Transverse colon (tissue), 4 donors: ENCODE results near the gene KCNQ2. TPM values are rescaled to one million over a fixed set of nuclear protein-coding genes. Genes with fewer than 3 reads are reported as not detected.

ENCODE experiments used
- DNase-seq: peaks from one replicate; pipeline ENCODE4 v3.0.0-alpha.2; 2019
- H3K27ac ChIP-seq, 4 donors: fragments of 200-600 bp; sonication (generic); 2 replicates each; pipeline ENCODE4 v1.5.1; 2016 to 2018; ENCODE audit warnings: inconsistent platforms in 4 of 4
- H3K27me3 ChIP-seq: fragments of 200-600 bp; sonication (generic); 2 replicates; pipeline ENCODE4 v1.5.1; 2017; ENCODE audit warnings: inconsistent platforms
- H3K36me3 ChIP-seq, 4 donors: fragments of 200-600 bp; sonication (generic); 2 replicates each; pipeline ENCODE4 v1.5.1; 2017 to 2019; ENCODE audit warnings: inconsistent platforms in 4 of 4
- H3K4me1 ChIP-seq, 4 donors: fragments of 200-600 bp; sonication (generic); 2 replicates each; pipeline ENCODE4 v1.5.1; 2017 to 2020; ENCODE audit warnings: inconsistent platforms in 4 of 4
- H3K4me3 ChIP-seq, 4 donors: fragments of 200-600 bp; sonication (generic); 1 replicate in 1 of 4; 2 replicates in 3 of 4; pipeline versions ENCODE4 v1.5.1 to v1.6.1; 2017 to 2019; ENCODE audit warnings: inconsistent platforms in 4 of 4
- H3K9me3 ChIP-seq, 2 donors: fragments of 200-600 bp; sonication (generic); 2 replicates each; pipeline ENCODE4 v1.5.1; 2017 to 2019; ENCODE audit warnings: inconsistent platforms in 2 of 2
- EP300 ChIP-seq: sonication (generic); formaldehyde crosslinking; IDR thresholded peaks from one replicate; pipeline ENCODE4 v1.6.1; 2017; ENCODE audit warnings: antibody characterized with exemption, low read depth
- POLR2A ChIP-seq: fragments of 450-650 bp; IDR thresholded peaks from one replicate; pipeline ENCODE4 v1.6.1; 2016; ENCODE audit warnings: antibody characterized with exemption, mild to moderate bottlenecking, moderate library complexity
- POLR2AphosphoS5 ChIP-seq, 3 donors: sonication (generic); formaldehyde crosslinking; IDR thresholded peaks; one replicate each; pipeline ENCODE4 v1.6.1; 2016; ENCODE audit warnings: antibody characterized with exemption in 3 of 3
- WGBS, 2 donors: methylation state at CpG; one replicate each; pipeline ENCODE4 v1.1.5; 2018; ENCODE audit warnings: low coverage in 1 of 2; 5-methylcytosine and 5-hydroxymethylcytosine counted together
- in situ Hi-C, 4 donors: fragments of 200-750 bp; cut with MboI; loops; one replicate each; pipeline versions ENCODE4 v1.15.0 to v1.15.1; 2017; ENCODE audit warnings: low sequenced_read_pairs in 3 of 4, low pct_ligation_motif_present in 1 of 4, low pct_unique_long_range_greater_than_20kb in 1 of 4
- intact Hi-C: fragments of 100-400 bp; cut with DNase I; formaldehyde crosslinking; loops from one replicate; pipeline ENCODE4 v1.15.1; 2023; ENCODE audit warnings: low total_unique reads
- total RNA-seq, 4 donors: library from RNA; depleted of rRNA; stranded (reverse); fragments of >200 nt; gene quantifications; one replicate each; pipeline ENCODE4 v1.1.0, GENCODE V29; 2016
- TF ChIP-seq, protein P1 (sequence below), 5 experiments: fragments of 200-600 bp in 3 of 5; fragments of 450-650 bp in 2 of 5; sonication (generic) in 3 of 5; IDR thresholded peaks; 1 replicate in 2 of 5; 2 replicates in 3 of 5; pipeline ENCODE4 v1.5.1; 2016 to 2017; ENCODE audit warnings: antibody characterized with exemption in 5 of 5, inconsistent platforms in 3 of 5, mild to moderate bottlenecking in 2 of 5, moderate library complexity in 1 of 5

KCNQ2 gene
- total RNA-seq, 4 donors from 2014 or later = 0.32 to 0.41 (median 0.37) TPM; not detected in 1

DNA sequence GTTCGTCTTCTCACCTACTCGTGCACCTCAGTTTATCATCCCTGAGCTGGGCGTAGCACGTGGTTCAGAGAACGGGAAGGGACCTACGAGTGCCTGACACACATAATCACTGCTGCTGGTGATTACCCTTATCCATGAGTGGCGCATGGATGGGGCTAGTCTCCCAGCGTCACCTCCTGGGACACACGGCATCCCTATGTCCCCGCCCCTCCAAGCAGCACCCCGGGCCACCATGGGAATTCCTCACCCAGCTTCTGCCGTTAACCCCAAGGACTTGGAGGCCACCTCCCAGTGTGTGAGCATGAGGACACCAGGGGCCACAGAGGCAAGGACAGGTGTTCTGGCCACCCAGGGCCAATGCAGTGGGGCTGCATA, 121.1 kb downstream of the KCNQ2 start:
- TF ChIP-seq POLR2AphosphoS5 (IDR thresholded peaks at IDR 0.05) = no peak
- no peak for TF ChIP-seq POLR2A
- no peak for TF ChIP-seq EP300
- TF ChIP-seq, protein P1, sequence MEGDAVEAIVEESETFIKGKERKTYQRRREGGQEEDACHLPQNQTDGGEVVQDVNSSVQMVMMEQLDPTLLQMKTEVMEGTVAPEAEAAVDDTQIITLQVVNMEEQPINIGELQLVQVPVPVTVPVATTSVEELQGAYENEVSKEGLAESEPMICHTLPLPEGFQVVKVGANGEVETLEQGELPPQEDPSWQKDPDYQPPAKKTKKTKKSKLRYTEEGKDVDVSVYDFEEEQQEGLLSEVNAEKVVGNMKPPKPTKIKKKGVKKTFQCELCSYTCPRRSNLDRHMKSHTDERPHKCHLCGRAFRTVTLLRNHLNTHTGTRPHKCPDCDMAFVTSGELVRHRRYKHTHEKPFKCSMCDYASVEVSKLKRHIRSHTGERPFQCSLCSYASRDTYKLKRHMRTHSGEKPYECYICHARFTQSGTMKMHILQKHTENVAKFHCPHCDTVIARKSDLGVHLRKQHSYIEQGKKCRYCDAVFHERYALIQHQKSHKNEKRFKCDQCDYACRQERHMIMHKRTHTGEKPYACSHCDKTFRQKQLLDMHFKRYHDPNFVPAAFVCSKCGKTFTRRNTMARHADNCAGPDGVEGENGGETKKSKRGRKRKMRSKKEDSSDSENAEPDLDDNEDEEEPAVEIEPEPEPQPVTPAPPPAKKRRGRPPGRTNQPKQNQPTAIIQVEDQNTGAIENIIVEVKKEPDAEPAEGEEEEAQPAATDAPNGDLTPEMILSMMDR (IDR thresholded peaks at IDR 0.05) = no peak
- WGBS, 2 donors = 85 to 100% methylated on average over 3 to 11 of the region's 12 CpGs

DNA sequence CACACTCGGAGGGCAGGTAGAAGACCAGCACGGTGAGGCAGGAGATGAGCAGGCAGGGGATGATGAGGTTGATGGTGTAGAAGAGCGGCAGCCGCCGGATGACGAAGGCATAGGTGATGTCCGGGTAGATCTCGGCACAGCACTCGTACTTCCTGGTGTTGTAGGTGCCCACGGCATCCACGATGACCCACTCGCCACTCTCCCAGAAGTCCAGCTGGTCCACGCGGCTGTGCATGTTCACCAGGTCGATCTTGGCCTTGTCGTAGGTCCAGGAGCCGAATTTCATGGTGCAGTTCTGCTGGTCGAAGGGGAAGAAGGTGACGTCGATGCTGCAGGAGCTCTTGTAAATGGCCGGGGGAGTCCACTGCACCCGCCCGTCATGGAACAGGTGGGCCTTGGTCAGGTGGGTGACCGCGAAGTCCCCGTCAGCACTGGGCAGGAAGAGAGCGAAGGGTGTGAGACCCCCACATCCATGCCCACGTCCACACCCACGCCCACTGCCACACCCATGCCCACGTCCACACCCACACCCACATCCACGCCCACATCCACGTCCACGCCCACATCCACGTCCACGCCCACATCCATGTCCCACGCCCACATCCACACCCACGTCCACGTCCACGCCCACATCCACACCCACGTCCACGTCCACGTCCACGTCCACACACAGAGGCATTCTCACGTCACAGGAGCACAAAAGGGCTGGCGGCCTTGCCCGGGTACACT, 121.7 kb downstream of the KCNQ2 start:
- H3K4me3 ChIP-seq = no peak overlapping the region
- H3K9me3 ChIP-seq = no peaks in the 10 kb centered on the region
- H3K4me1 ChIP-seq = peaks cover 0 to 3% (median 0%) of the 10 kb centered on the region in 4 donors
- no peaks in the 10 kb centered on the region for H3K36me3 ChIP-seq
- TF ChIP-seq, protein P1 (IDR thresholded peaks at IDR 0.05) = no peak
- TF ChIP-seq EP300 (no peak), POLR2AphosphoS5 (IDR thresholded peaks at IDR 0.05) (no peak), POLR2A (no peak)
- 69 to 85% methylated on average over 18 to 46 of the region's 46 CpGs for WGBS, 2 donors
- H3K27me3 ChIP-seq = peaks cover 7% of the 10 kb centered on the region
- in situ Hi-C loops = no loop called here
- intact Hi-C loops = no loop called here
- no peak for DNase-seq
- H3K27ac ChIP-seq = no peak overlapping the region

More for the DNA sequence above, 121.1 kb downstream of the KCNQ2 start:
- no peak overlapping the region for H3K4me3 ChIP-seq
- peaks cover 6% of the 10 kb centered on the region for H3K27me3 ChIP-seq
- H3K36me3 ChIP-seq = no peaks in the 10 kb centered on the region
- in situ Hi-C loops (no loop called here), intact Hi-C loops (no loop called here)
- H3K4me1 ChIP-seq = peaks cover 0 to 3% (median 0%) of the 10 kb centered on the region in 4 donors
- no peak for DNase-seq
- H3K9me3 ChIP-seq = no peaks in the 10 kb centered on the region
- H3K27ac ChIP-seq = no peak overlapping the region

Other genes with a start within 250 kb of the KCNQ2 start
- gene BIRC7, start 236.8 kb downstream of the KCNQ2 start, total RNA-seq = 10 to 100 TPM in 1 of 4 donors, 1 to 10 TPM in 1, not detected in 2; 1.6 to 12.7 TPM
- gene NKAIN4, start 218.2 kb downstream of the KCNQ2 start, total RNA-seq = under 1 TPM in 1 of 4 donors, not detected in 3; 0.79 TPM
- 100 to 1,000 TPM in 1 of 4 donors, 10 to 100 TPM in 3; 43.8 to 200 (median 74.8) TPM for gene ARFGAP1, start 199.8 kb downstream of the KCNQ2 start, total RNA-seq
- 10 to 100 TPM in 1 of 4 donors, not detected in 3; 43.8 TPM for gene COL20A1, start 179.5 kb downstream of the KCNQ2 start, total RNA-seq
- gene CHRNA4, start 111.3 kb downstream of the KCNQ2 start, total RNA-seq = under 1 TPM in 1 of 4 donors, not detected in 3; 0.20 TPM
- 1 to 10 TPM in 3 of 4 donors, under 1 TPM in 1; 0.75 to 5.0 (median 3.3) TPM for gene EEF1A2, start 26.4 kb upstream of the KCNQ2 start, total RNA-seq
- 100 to 1,000 TPM; 320 to 695 (median 517) TPM for gene PPDPF, start 48.1 kb upstream of the KCNQ2 start, total RNA-seq
- gene PTK6, start 64.7 kb upstream of the KCNQ2 start, total RNA-seq = 100 to 1,000 TPM in 2 of 4 donors, 10 to 100 TPM in 2; 90.5 to 147 (median 103) TPM
- under 1 TPM in 1 of 4 donors, not detected in 3; 0.79 TPM for gene SRMS, start 75.1 kb upstream of the KCNQ2 start, total RNA-seq
- not detected for gene FNDC11, start 81.5 kb upstream of the KCNQ2 start, total RNA-seq
- 10 to 100 TPM; 32.9 to 49.4 (median 38.8) TPM for gene HELZ2, start 101.6 kb upstream of the KCNQ2 start, total RNA-seq
- gene GMEB2, start 154.4 kb upstream of the KCNQ2 start, total RNA-seq = 10 to 100 TPM in 3 of 4 donors, 1 to 10 TPM in 1; 9.0 to 20.3 (median 13.5) TPM
- 1 to 10 TPM in 3 of 4 donors, under 1 TPM in 1; 0.75 to 7.1 (median 4.4) TPM for gene STMN3, start 180.8 kb upstream of the KCNQ2 start, total RNA-seq
- gene RTEL1, start 185.7 kb upstream of the KCNQ2 start, total RNA-seq = 10 to 100 TPM; 18.8 to 84.9 (median 24.1) TPM
- gene TNFRSF6B, start 224.0 kb upstream of the KCNQ2 start, total RNA-seq = 10 to 100 TPM in 3 of 4 donors, 1 to 10 TPM in 1; 4.2 to 34.4 (median 13.6) TPM
- 10 to 100 TPM; 46.2 to 75.4 (median 56.2) TPM for gene ARFRP1, start 235.3 kb upstream of the KCNQ2 start, total RNA-seq
- 100 to 1,000 TPM in 2 of 4 donors, 10 to 100 TPM in 2; 29.1 to 346 (median 76.5) TPM for gene ZGPAT, start 235.4 kb upstream of the KCNQ2 start, total RNA-seq